Activated CD4-positive, alpha-beta memory T cell treated with anti-CD3 and anti-CD28 coated beads, Interleukin-2, amount 10 ng/mL, durations not matched to agents 7 days and 5 days (primary cell): Measurements from ENCODE around the gene CYP46A1. TPM values are rescaled to one million over a fixed set of nuclear protein-coding genes. Genes with fewer than 3 reads are reported as not detected.

Experiments used
- CTCF ChIA-PET: fragments of 350-600 bp; sonication (Branson Sonifier 250); formaldehyde crosslinking; loops from one replicate; lab custom pipeline; 2021; ENCODE audit warnings: antibody characterized with exemption, inconsistent platforms; lab: Charles Lee
- POLR2A ChIA-PET: fragments of 350-600 bp; sonication (Branson Sonifier 250); formaldehyde crosslinking; loops from one replicate; lab custom pipeline; 2021; ENCODE audit warnings: antibody characterized with exemption; lab: Charles Lee
- DNase-seq: peaks from one replicate; pipeline ENCODE4 v3.0.0-alpha.2; 2020
- H3K27ac Mint-ChIP-seq: one replicate; pipeline ENCODE4 v1.8.0; 2021; ENCODE audit warnings: mild to moderate bottlenecking, mixed read lengths
- H3K27me3 Mint-ChIP-seq: one replicate; pipeline ENCODE4 v1.8.0; 2021; ENCODE audit warnings: mixed read lengths
- H3K36me3 Mint-ChIP-seq: one replicate; pipeline ENCODE4 v1.8.0; 2021; ENCODE audit warnings: low read depth, mixed read lengths
- H3K4me1 Mint-ChIP-seq: one replicate; pipeline ENCODE4 v1.8.0; 2021; ENCODE audit warnings: mixed read lengths
- H3K4me3 Mint-ChIP-seq: one replicate; pipeline ENCODE4 v1.8.0; 2021; ENCODE audit warnings: mild to moderate bottlenecking, mixed read lengths
- H3K9me3 Mint-ChIP-seq: one replicate; pipeline ENCODE4 v1.8.0; 2021; ENCODE audit warnings: mixed read lengths
- total RNA-seq, 2 experiments: library from RNA; stranded (reverse); gene quantifications; one replicate each; pipeline ENCODE4 v1.2.3, GENCODE V29; 2021

CYP46A1 gene
- total RNA-seq, 2 experiments from 2014 or later, result 0.13 to 0.23 TPM

GRCh38 chr14:99688629-99689028 is 4.5 kb downstream of the CYP46A1 start:
- H3K36me3 Mint-ChIP-seq, result no peaks in the 10 kb centered on the region
- peaks cover 50% of the 10 kb centered on the region for H3K27me3 Mint-ChIP-seq
- DNase-seq, result peak; percentile 9
- ChIA-PET CTCF (interaction anchor here (0.5 to 1.4 kb wide), 5 partner anchors 10 to 144 kb away, joined by 3 to 4 read pairs (median 3); no protein-coding TSS in a partner anchor), POLR2A (no interaction called here)
- H3K4me1 Mint-ChIP-seq, result peaks cover 14% of the 10 kb centered on the region
- H3K4me3 Mint-ChIP-seq, result no peak overlapping the region
- H3K27ac Mint-ChIP-seq, result no peak overlapping the region
- no peaks in the 10 kb centered on the region for H3K9me3 Mint-ChIP-seq

DNA sequence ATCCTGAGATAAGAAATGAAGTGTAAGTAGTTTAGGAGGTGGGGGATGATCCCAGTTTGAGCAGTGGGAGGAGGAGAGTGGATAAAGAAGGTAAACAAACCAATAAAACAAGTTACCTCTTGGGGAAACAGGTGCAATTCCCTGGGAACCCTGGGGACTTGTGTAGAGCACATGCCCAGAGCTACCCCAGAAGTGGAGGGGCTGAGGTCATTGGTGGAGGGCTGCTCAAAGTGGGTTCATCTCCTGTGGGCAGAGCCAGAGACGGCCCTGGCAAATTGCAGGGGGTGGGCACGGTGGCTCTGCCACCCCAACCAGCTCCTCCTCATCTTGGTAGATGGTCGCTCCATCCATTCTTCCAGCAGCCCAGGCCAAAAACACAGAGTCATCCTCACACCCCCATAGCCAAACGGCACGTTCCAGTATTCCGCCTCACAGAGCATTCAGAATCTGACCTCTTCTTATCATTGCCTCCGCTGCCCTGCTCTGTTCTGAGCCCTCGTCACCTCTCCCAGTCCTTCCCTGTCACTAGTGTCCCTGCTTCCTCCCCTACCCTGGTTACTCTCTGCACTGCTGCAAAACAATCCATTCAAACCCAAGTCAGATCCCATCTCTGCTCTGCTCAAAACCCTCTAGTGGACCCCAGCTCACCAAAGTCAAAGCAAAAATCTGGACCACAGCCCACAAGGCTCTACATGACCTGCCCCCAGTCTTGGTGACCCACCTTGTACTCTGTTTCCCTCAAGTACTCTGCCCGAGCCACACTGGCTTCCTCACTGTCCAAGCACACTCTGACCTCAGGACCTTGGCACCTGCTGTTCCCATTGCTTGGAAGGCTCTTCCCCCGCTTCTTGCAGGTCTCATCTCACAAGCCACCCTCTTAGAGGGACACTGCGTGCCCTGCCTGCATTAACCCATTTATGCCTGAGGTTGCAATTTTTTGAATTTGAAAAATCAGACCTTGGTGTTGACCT is 5.5 kb downstream of the CYP46A1 start:
- Mint-ChIP-seq H3K9me3 (no peaks in the 10 kb centered on the region), H3K4me1 (peaks cover 11% of the 10 kb centered on the region), H3K4me3 (no peak overlapping the region), H3K36me3 (no peaks in the 10 kb centered on the region), H3K27ac (no peak overlapping the region), H3K27me3 (peaks cover 55% of the 10 kb centered on the region)
- ChIA-PET POLR2A (no interaction called here), CTCF (interaction anchor here (1.4 kb wide), 1 partner anchor 9 kb away, joined by 3 read pairs; no protein-coding TSS in a partner anchor)
- DNase-seq, result peak; percentile 10

DNA sequence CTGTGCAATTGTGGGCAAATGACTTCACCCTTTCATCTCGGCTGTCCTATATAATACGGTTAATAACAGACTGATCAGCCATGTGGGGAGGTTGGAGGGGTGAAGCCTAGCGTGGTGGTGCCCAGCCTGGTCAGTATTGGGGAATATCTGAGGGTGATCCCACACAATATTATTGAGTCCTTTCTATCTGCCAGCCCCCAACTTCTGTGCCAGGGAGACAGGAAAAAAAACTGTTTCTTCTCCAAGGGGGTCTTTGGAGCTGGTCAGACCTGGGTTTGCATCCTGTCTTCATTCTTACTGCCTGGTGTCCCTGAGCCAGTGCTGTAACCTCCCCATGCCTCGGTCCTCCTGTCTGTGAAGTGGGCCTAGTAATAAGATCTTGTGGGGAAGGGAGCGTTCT is 6.5 kb downstream of the CYP46A1 start:
- H3K4me3 Mint-ChIP-seq, result no peak overlapping the region
- ChIA-PET CTCF (no interaction called here), POLR2A (interaction anchor here (0.6 kb wide), 1 partner anchor 21 kb away, joined by 3 read pairs; no protein-coding TSS in a partner anchor)
- H3K36me3 Mint-ChIP-seq, result no peaks in the 10 kb centered on the region
- no peak for DNase-seq
- H3K4me1 Mint-ChIP-seq, result peaks cover 10% of the 10 kb centered on the region
- no peaks in the 10 kb centered on the region for H3K9me3 Mint-ChIP-seq
- no peak overlapping the region for H3K27ac Mint-ChIP-seq
- H3K27me3 Mint-ChIP-seq, result peaks cover 56% of the 10 kb centered on the region

DNA sequence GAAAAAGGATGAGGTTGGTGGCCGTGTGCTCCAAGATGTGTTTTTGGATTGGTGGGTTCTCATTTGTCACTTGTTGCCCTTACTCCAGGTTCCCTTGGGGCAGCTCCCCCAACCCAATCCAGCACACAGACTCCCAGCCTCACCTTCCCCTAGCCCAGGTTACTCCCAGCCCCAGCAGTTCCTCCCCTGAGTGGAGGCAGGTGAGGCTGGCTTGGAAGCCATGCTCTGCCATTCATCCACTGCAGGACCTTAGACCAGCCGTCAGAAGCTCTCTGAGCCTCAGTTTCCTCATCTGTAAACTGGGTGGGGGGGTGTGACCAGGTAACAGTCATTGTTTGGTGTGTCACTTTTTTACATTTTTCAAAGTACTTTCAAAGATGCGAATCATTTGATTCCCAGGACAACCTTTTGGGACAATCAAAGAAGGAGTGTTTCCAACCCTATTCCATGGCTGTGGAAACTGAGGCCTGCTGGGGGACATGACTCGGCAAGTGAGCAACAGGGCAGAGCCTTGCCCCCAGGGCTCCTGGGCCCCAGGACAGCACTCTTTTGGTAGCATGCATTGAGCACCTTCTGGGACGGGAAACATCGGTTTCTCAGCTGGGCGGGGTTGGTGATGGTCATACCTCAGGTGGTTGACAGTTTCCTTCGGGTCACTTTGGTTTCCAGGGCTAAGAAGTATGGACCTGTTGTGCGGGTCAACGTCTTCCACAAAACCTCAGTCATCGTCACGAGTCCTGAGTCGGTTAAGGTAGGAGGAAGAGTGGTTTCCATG is 7.2 kb downstream of the CYP46A1 start:
- ChIA-PET CTCF (no interaction called here), POLR2A (no interaction called here)
- Mint-ChIP-seq H3K27ac (no peak overlapping the region), H3K4me1 (peaks cover 10% of the 10 kb centered on the region), H3K27me3 (peaks cover 52% of the 10 kb centered on the region), H3K4me3 (no peak overlapping the region), H3K9me3 (no peaks in the 10 kb centered on the region), H3K36me3 (no peaks in the 10 kb centered on the region)
- DNase-seq, result no peak

DNA sequence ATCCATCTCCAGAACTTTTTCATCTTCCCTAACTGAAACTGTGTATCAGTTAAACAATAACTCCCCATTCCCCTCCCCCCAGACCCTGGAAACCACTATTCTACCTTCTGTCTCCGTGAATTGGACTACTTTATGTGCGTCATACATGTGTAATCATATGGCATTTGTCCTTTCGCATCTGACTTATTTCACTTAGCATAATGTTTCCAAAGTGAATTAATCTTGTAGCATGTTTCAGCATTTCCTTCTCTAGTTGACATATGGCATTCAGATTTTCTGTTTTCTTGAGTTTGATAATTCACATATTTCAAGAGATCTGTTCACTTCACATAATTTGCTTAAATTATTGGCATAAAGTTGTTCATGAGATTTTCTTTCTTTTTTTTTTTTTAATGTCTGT is 9.8 kb downstream of the CYP46A1 start:
- H3K36me3 Mint-ChIP-seq, result no peaks in the 10 kb centered on the region
- H3K27ac Mint-ChIP-seq, result no peak overlapping the region
- peaks cover 39% of the 10 kb centered on the region for H3K27me3 Mint-ChIP-seq
- H3K9me3 Mint-ChIP-seq, result no peaks in the 10 kb centered on the region
- peaks cover 7% of the 10 kb centered on the region for H3K4me1 Mint-ChIP-seq
- no peak for DNase-seq
- ChIA-PET CTCF (no interaction called here), POLR2A (no interaction called here)
- H3K4me3 Mint-ChIP-seq, result no peak overlapping the region

- POLR2A ChIA-PET, result interaction anchor here (0.9 kb wide), 1 partner anchor 13 kb away, joined by 3 read pairs; the partner anchor contains the start of gene CYP46A1
- H3K4me1 Mint-ChIP-seq, result peaks cover 12% of the 10 kb centered on the region
- H3K4me3 Mint-ChIP-seq, result no peak overlapping the region
- no peaks in the 10 kb centered on the region for H3K36me3 Mint-ChIP-seq
- CTCF ChIA-PET, result interaction anchor here (0.7 to 1.1 kb wide), 2 partner anchors 10 to 13 kb away, joined by 3 read pairs; partner anchors contain the start of gene CYP46A1
- H3K9me3 Mint-ChIP-seq, result no peaks in the 10 kb centered on the region
- H3K27me3 Mint-ChIP-seq, result peaks cover 20% of the 10 kb centered on the region
- H3K27ac Mint-ChIP-seq, result no peak overlapping the region
- DNase-seq, result no peak
Measured at GRCh38 chr14:99696929-99697328, 12.8 kb downstream of the CYP46A1 start.

DNA sequence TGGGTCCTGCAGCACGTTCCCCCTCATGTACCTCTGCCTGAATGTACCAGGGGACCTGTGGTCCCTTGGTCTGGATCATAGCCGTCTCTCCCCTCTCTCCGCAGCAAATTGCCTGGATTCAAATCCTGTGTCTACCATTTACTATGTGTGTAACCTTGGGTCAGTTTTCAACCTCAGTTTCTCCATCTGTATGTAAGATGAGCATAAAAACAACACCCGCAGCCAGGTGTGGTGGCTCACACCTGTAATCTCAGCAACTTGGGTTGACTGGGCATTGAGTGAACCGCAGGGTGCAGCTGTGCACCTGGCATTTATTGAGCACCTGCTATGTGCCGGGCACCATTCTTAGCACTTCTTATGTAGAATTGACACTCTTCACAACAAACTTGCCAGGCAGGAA is 14.1 kb downstream of the CYP46A1 start:
- Mint-ChIP-seq H3K4me3 (no peak overlapping the region), H3K27me3 (peaks cover 18% of the 10 kb centered on the region), H3K36me3 (no peaks in the 10 kb centered on the region), H3K27ac (no peak overlapping the region), H3K9me3 (peaks cover 5% of the 10 kb centered on the region), H3K4me1 (peaks cover 12% of the 10 kb centered on the region)
- no peak for DNase-seq
- ChIA-PET CTCF (interaction anchor here (0.8 to 0.9 kb wide), 2 partner anchors 10 to 14 kb away, joined by 3 read pairs; partner anchors contain the start of gene CYP46A1), POLR2A (no interaction called here)

DNA sequence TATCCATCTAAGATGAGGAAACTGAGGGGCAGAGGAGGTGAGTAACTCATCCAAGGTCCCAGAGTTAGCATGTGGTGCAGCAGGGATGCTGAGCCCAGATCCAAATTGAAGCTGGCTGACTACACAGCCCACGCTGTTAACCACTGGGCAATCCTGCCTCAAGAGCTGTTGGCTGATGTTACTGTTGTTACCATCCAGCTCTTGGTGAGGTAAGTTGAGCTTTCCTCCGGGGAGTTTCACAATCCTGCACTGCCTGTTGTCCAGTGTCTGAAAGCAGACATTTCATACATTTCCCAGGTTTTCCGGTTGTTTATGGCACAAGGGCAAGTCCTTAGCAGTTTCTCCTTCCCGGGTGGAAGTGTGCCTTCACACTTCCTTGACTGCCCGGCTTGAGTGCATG is 14.5 kb downstream of the CYP46A1 start:
- CTCF ChIA-PET, result interaction anchor here (0.8 to 0.9 kb wide), 2 partner anchors 10 to 15 kb away, joined by 3 read pairs; partner anchors contain the start of gene CYP46A1
- no peak for DNase-seq
- no peak overlapping the region for H3K27ac Mint-ChIP-seq
- H3K4me3 Mint-ChIP-seq, result no peak overlapping the region
- H3K27me3 Mint-ChIP-seq, result peaks cover 20% of the 10 kb centered on the region
- H3K4me1 Mint-ChIP-seq, result peaks cover 12% of the 10 kb centered on the region
- POLR2A ChIA-PET, result no interaction called here
- peaks cover 9% of the 10 kb centered on the region for H3K9me3 Mint-ChIP-seq
- peaks cover 2% of the 10 kb centered on the region for H3K36me3 Mint-ChIP-seq

GRCh38 chr14:99699085-99699760 is 15.1 kb downstream of the CYP46A1 start:
- no peak overlapping the region for H3K27ac Mint-ChIP-seq
- H3K9me3 Mint-ChIP-seq, result peaks cover 11% of the 10 kb centered on the region
- CTCF ChIA-PET, result interaction anchor here (0.8 to 0.9 kb wide), 2 partner anchors 11 to 15 kb away, joined by 3 read pairs; partner anchors contain the start of gene CYP46A1
- no peak for DNase-seq
- H3K4me1 Mint-ChIP-seq, result peaks cover 12% of the 10 kb centered on the region
- POLR2A ChIA-PET, result no interaction called here
- peaks cover 3% of the 10 kb centered on the region for H3K36me3 Mint-ChIP-seq
- peaks cover 16% of the 10 kb centered on the region for H3K27me3 Mint-ChIP-seq
- H3K4me3 Mint-ChIP-seq, result no peak overlapping the region

- Mint-ChIP-seq H3K4me3 (no peak overlapping the region), H3K27me3 (peaks cover 14% of the 10 kb centered on the region), H3K4me1 (peaks cover 12% of the 10 kb centered on the region), H3K36me3 (peaks cover 3% of the 10 kb centered on the region), H3K9me3 (peaks cover 13% of the 10 kb centered on the region), H3K27ac (no peak overlapping the region)
- no peak for DNase-seq
- POLR2A ChIA-PET, result no interaction called here
- CTCF ChIA-PET, result no interaction called here
Measured at GRCh38 chr14:99699861-99700260, 15.8 kb downstream of the CYP46A1 start.

DNA sequence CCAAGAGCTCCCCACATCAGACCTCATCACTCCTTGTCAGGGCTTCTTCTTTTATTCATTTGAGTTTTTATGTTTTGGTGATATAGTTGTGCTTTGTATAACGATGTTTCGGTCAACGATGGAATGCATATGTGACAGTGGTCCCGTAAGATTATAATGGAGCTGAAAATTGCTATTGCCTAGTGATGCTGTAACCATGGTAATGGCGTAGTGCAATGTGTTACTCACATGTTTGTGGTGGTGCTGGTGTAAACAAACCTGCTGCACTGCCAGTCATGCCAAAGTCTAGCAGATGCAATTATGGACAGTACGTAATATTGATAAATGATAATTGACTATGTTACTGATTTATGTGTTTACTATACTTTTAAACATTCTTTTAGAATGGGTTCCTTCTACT is 16.3 kb downstream of the CYP46A1 start:
- H3K4me3 Mint-ChIP-seq, result no peak overlapping the region
- peaks cover 13% of the 10 kb centered on the region for H3K9me3 Mint-ChIP-seq
- ChIA-PET POLR2A (no interaction called here), CTCF (interaction anchor here (1.6 kb wide), 1 partner anchor 12 kb away, joined by 4 read pairs; no protein-coding TSS in a partner anchor)
- H3K27me3 Mint-ChIP-seq, result peaks cover 11% of the 10 kb centered on the region
- H3K27ac Mint-ChIP-seq, result no peak overlapping the region
- peaks cover 3% of the 10 kb centered on the region for H3K36me3 Mint-ChIP-seq
- H3K4me1 Mint-ChIP-seq, result peaks cover 12% of the 10 kb centered on the region
- no peak for DNase-seq

DNA sequence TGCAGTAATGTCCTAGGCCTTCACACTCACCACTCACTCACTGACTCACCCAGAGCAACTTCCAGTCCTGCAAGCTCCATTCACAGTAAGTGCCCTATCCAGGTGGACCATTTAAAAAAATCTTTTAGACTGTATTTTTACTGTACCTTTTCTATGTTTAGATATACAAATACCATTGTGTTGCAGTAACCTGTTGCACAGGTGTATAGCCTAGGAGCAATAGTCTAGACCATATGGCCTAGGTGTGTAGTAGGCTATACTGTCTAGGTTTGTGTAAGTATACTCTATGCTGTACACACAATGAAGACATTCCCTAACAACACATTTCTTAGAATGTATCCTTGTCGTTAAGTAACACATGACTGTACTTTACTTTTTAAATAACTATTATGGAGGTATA is 17.2 kb downstream of the CYP46A1 start:
- Mint-ChIP-seq H3K4me3 (no peak overlapping the region), H3K9me3 (peaks cover 13% of the 10 kb centered on the region), H3K27ac (no peak overlapping the region), H3K27me3 (peaks cover 8% of the 10 kb centered on the region), H3K4me1 (peaks cover 12% of the 10 kb centered on the region), H3K36me3 (peaks cover 3% of the 10 kb centered on the region)
- DNase-seq, result no peak
- CTCF ChIA-PET, result interaction anchor here (0.6 to 1.6 kb wide), 2 partner anchors 13 to 199 kb away, joined by 3 to 4 read pairs; no protein-coding TSS in a partner anchor
- POLR2A ChIA-PET, result no interaction called here
